SKM-1 treated with dmso at 0.1 percent for 144 hours (cell line): ENCODE measurements around the gene IL4.
"Not testable (repeated sequence)": the region's sequence is repeated elsewhere in the genome, so short reads cannot be mapped to it uniquely, and the experiment has no call there.

Experiments
- DNase-seq: peaks from one replicate; lab custom pipeline; 2025; ENCODE audit not compliant: unreplicated experiment; lab: John Stamatoyannopoulos, UW

IL4 gene

DNA sequence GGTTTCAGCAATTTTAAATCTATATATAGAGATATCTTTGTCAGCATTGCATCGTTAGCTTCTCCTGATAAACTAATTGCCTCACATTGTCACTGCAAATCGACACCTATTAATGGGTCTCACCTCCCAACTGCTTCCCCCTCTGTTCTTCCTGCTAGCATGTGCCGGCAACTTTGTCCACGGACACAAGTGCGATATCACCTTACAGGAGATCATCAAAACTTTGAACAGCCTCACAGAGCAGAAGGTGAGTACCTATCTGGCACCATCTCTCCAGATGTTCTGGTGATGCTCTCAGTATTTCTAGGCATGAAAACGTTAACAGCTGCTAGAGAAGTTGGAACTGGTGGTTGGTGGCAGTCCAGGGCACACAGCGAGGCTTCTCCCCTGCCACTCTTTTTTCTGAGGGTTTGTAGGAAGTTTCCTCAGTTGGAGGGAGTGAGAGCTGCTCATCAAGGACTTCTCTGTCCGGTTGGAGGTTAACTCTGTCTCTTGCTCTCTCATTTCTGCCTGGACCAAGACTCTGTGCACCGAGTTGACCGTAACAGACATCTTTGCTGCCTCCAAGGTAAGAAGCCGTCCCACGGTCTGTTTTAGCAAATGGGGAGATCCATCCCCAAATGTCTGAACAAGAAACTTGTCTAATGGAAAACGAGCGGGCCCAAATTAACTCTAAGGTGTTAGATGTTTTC, at the start of gene IL4:
Gene IL4 (plus strand): TSS at position 51 of the 692 bp plus-strand sequence. CDS start 62 bp downstream, at position 113.
- DNase-seq, result no peak

DNA sequence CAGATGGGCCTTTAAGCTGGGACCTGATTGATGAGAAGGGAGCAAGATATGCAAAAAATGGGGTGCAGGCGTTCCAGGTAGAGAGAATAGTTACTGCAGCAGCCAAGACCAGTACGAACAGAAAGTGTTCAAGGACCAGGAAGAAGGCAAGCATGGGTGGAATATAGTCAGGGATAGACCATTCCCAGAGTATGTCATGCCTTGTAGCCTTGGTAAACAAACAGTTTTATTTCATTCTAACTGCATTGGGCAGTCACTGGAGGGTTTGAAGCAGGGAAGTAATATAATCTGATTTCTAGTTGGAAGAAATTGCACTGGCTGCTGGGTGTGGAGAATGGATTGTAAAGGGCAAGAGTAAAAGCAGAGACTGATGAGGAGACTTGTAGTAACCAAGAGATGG, 46.3 kb upstream of the IL4 start:
- no peak for DNase-seq

DNA sequence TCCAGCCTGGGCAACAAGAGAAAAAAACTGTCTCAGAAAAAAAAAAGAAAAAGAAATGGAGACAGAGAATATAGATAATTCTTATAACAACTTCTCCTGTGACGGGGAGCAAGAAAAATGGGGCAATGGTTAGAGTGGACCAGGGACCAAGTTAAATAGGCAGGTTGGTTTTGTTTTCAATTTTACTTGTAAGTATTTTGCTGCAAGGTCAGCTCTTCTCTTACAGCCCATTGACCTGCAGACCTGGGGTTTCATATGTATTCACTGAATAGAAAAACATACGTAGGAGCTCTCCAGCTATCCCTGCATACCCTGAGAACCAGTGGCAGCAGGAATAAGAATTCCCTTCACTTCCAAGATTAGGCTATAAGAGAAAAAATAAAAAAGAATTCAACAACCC, 45.0 kb upstream of the IL4 start:
- DNase-seq, result no peak

DNA sequence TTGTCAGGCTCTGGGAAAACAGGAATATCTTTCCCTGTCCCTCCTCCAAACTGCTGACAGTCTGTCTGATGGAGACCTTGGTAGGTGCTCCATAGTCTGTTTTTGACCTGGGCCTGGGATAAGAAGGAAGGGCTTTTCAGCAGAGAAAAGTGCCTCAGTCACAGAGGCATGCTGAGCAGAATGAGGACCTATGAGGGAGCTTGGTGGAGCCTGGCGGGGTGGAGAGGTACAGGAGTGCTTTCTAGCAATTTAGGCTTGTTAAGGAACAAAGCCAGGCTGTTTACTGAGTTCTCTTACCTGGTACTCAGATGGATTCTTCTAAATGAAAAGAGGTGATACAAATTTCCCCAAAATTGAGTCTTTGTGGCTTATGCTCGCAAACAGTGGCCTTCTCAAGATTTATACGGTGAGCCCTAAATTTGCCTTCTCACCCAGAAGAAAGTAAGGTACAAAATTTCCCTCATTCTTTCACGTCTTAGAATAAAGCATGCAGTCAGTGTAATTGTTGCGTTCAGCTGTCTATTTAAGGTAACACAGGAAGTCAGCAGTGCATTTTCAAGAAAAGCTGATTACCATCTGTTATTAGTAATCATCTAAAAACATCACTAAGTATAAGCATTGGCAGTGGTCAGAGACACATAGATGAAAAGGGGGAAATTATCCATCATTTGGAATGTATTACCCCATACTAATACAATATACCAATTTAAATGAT, 44.4 kb upstream of the IL4 start:
- no peak for DNase-seq

DNA sequence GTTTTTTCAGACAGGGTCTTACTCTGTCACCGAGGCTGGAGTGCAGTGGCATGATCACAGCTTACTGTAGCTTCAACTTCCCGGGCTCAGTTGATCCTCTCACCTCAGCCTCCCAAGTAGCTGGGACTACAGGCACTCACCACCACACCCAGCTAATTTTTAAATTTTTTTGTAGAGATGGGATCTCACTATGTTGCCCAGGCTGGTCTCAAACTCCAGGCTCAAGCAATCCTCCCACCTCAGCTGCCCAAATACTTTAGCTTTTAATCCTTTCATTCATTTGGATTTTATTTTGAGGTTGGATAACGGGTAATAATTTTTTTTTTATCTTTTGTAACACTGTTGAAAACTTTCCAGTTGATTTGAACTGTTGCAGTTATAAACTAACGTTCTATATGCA, 40.2 kb upstream of the IL4 start:
- DNase-seq, result not testable (repeated sequence)

DNA sequence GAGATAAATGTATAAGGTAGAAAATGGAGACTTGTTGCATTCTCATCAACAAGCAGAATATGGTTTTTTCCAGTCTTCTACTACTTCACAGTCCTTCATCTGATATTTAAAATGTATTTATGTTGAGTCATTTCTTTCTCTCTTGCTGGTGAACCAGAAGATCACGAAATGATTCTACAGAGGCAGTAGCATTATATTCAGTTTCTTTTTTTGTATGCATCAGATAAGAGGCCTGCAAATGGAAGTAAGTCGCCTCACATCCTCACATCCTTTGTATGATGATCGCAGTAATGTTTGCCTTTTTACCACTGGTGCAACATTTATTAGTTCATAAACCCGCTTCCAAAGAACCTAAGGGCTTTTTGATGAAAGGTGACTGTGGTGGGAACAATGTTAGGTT, 37.9 kb upstream of the IL4 start:
- DNase-seq, result no peak

DNA sequence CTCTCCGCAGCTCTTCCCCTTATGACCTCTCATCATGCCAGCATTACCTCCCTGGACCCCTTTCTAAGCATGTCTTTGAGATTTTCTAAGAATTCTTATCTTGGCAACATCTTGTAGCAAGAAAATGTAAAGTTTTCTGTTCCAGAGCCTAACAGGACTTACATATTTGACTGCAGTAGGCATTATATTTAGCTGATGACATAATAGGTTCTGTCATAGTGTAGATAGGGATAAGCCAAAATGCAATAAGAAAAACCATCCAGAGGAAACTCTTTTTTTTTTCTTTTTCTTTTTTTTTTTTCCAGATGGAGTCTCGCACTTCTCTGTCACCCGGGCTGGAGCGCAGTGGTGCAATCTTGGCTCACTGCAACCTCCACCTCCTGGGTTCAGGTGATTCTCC, 36.5 kb upstream of the IL4 start:
- no peak for DNase-seq

DNA sequence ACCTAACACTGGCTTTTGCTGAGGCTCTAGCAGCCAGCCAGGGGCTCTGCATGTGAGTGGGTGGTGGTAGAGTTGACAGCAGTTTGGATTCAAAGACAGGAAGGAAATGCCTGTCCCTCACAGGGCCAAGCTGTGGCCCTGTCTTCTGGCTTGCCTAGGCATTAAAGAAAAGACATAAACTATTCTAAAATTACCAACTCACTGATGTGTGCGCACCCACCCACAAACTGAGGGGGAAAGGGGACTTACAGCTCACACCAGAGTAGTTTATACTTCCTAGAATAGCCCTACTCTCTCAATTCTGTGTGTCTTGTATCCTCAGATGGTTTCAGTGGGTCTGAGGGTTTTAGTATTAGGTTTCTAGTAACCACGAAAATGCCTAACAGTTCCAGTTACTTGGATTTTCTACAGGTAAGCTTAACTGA, 34.1 kb upstream of the IL4 start:
- no peak for DNase-seq

DNA sequence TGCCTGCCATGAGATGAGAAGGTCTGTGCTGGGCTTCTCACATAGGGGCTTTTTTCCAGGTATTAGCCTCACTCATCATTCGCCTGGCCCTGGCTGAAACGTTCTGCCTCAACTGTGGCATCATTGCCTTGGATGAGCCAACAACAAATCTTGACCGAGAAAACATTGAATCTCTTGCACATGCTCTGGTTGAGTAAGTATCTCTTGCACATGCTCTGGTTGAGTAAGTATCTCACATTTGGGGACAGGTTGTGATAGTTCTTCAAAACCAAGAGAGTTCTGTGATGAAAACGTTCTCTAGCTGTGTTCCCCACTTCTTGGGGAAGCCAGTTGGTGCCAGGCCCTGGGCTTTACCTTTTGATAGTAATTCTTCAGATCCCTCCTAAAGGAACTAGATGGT, 33.2 kb upstream of the IL4 start:
- DNase-seq, result no peak

DNA sequence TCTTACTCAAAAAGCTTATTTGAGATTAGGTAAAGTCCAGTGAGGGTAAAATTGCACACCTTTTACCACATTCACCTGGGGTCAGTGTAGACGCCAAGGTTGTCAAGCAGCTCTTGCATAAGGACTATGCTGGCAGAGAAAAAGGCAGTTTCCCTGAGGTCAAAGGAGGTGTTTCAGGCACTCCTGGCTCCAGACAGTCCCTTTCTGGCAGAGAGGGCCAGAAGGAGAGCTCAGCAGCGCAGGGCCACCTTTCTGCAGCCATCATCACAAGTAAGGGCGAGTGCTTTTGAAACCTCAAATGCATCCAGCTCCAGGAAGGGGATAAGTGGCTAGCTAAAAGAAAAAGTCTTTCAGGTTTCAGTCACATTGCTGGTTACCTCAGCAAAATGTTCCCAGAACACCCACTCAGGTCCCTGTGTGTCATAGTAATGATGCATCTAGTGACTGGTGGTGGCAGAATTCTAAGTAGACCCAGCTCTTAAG, 32.5 kb upstream of the IL4 start:
- no peak for DNase-seq

DNA sequence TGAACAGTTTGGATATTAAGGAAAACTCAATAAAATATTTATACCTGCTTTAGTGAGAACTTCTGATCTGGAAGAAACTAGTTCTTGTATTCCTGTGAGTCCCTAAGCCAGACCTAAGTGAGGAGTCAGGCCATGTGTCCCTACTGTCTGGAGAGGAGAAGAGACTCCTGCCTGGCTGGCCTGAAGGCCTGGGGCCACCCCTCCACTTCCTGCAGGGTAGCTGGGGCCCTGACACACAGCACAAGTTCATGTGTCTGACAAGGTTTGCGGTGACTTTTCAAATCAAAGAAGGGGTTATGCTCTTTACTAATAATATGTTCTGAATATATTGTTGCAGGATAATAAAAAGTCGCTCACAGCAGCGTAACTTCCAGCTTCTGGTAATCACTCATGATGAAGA, 31.9 kb upstream of the IL4 start:
- DNase-seq, result no peak

DNA sequence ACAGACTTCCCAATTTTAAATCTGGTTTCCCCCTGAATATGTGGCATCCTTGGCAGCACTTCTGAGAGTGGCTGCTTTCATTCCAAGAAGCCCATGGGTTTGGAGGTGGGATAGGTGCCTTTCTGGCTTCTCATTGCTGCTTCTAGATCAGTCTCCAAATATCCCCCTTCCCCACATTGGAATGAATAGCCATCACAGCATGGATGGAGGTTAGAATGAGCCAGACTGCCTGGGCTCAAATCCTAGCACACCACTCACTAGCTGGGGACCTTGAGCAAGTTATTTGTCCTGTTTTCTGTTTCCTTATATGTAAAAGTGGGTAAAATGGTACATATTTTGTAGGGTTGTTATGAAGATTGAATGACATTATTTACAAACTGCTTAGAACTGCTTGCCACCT, 29.6 kb upstream of the IL4 start:
- no peak for DNase-seq

DNA sequence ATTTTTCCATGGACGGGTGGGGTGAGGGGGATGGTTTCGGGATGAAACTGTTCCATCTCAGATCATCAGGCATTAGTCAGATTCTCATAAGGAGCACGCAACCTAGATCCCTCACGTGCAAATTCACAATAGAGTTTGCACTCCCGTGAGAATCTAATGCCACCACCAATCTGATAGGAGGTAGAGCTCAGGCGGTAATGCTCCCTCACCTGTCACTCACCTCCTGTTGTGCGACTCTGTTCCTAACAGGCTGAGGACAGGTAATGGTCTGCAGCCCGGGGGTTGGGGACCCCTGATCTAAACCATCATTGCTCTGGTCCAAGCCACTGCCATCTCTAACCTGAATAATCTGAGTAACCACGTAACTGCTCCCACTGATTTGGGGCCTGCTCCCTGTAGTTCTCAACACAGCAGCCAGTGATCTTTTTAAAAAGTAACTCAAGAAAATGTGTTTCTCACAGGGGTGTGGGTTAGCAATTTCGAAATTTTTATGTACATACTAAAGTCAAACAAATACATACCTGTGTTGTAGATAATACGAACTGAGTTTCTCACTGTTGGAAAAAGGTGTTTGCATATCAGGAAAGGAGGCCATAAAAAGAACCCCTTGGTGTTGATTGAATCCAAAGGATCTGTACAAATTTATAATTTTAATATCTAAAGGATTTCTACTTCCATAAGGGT, 27.1 kb upstream of the IL4 start:
- DNase-seq, result no peak

DNA sequence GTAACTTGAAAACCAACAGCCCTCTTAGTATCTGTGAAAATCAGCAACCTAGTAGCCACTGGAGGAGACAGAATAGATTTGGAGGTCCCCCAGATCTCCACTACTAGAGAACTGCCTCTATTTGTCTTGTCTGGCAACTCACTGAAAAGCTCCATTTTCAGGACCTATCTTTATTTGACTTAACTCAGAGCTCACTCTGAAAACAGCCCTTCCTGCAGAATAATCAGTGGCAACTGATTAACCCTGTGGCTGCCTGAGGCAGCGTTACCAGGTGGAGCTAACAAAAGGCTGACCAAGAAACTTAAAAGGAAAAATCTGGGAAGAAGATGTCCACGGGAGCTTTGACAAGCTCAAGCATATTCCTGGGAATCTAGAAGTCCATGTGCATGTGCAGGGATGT, 26.3 kb upstream of the IL4 start:
- no peak for DNase-seq

DNA sequence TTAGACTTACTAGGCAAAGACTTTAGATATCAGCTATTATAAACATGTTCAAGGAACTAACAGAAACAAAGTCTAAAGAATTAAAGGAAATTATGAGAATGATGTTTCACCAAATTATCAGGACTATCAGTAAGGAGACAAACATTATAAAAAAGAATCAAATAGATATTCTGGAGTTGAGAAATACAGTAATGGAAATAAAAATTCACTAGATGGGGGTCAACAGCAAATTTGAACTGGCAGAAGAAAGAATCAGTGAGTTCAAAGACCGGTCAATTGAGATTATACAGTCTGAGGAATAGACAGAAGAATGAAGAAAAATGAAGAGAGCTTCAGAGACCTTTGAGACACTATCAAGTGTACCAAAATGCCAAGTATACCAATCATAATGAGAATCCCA, 25.4 kb upstream of the IL4 start:
- no peak for DNase-seq

DNA sequence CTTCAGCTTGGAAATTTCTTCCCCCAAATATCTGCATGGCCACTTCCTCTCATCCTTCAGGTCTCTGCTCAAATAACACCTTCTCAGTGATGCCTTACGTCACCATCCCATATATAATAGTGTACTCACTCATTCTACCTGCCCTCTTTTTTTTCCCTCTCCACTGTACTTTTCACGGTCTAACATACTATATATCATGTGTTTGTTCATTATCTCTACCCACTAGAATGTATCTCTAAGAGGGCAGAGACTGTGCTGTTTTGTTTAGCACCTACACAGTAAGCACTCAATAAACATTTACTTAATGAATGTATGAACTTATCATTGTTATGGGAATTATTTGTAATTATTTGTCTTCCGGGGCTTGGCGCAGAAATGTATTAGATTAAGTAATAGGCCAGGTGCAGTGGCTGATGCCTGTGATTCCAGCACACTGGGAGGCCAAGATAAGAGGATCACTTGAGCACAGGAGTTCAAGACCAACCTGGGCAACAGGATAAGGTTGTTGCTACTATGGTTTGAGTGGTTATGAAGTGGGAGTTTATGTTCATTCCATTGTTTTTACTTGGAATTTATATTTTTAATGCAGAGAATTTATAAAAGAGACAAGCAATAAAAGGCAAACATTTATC, 21.8 kb upstream of the IL4 start:
- no peak for DNase-seq

DNA sequence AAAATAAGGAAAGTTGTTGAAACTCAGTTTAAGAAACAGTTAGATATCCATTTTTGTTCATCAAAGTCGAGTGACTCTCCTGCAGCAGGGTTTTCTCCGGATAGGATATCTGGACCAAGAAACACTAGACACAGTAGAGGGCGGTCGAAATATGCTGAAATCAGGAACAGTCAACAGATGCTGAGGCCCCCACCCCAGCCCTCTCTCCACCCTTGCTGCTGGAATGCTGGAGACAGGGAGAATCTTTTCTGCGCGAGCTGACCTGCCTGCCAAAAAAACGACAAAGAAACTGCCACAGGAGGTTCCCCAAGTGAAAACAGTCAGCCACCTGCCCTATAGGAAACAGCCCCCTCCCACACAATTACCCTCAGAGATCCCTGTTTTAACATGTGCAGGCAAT, 20.1 kb upstream of the IL4 start:
- no peak for DNase-seq

DNA sequence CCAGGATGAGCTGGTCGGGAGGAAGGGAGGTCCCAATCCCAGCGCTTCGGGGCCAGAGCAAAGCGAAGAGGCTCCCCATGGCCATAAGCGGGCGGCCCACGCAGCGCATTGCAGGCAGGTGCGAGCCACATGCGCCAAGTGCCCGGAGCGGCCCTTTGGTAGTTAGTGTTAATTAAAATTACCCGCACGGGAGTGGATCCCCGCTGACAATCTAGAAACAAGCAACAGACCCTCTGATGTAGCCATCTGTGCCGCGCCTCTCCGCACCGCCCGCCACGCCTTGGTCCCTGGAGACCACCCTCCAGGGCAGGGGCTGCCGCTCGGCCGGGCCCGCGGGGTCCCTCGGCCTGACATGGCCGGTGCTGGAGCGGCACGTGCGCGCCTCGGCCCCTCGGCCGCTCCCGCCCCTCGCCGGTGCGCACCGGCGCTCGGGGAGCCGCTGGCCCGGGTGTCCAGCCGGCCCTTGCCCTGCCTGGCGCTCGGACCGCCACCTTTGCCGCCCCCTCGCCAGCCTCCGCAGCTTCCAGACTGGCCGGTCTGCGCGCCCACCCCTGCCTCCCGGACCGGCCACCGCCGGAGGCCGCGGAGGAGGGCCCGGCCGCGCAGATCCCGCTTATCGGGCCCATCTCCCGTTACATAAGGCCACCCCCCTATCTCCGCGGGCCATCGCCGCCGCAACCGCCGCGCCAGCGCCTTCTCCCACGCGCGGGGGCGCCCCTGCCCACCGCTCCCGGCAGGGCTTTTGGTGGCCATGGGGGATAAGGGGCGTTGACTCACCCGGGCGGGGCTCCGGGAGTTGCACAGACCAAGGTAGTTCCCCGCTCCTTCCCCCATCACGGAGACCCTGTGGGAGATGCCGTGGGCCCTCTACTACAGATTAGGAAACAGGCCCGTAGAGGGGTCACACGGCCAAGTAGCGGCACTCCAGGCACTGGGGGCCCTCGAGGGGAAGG, 17.7 kb upstream of the IL4 start:
- DNase-seq, result no peak

DNA sequence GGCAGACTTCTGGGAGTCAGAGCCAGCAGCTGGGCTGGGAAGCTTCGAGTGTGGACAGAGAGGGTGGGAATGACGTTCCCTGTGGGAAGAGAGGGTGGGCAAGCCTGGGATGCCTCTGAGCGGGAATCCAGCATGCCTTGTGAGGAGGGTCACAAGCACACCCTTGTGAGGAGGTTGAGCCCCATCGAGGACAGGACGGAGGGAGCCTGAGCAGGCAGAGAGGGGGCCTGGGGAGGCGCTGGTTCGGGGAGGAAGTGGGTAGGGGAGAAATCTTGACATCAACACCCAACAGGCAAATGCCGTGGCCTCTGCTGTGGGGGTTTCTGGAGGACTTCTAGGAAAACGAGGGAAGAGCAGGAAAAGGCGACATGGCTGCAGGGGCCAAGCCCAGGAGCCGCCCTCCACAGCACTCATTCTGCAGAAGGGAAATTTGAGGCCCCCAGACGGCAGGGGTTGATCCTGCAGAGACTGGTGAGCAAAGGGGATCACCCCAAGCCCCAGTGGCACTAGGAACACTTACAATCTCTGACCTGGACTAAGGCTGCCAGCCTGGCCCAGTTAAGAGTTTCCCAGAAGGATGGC, 16.9 kb upstream of the IL4 start:
- no peak for DNase-seq

DNA sequence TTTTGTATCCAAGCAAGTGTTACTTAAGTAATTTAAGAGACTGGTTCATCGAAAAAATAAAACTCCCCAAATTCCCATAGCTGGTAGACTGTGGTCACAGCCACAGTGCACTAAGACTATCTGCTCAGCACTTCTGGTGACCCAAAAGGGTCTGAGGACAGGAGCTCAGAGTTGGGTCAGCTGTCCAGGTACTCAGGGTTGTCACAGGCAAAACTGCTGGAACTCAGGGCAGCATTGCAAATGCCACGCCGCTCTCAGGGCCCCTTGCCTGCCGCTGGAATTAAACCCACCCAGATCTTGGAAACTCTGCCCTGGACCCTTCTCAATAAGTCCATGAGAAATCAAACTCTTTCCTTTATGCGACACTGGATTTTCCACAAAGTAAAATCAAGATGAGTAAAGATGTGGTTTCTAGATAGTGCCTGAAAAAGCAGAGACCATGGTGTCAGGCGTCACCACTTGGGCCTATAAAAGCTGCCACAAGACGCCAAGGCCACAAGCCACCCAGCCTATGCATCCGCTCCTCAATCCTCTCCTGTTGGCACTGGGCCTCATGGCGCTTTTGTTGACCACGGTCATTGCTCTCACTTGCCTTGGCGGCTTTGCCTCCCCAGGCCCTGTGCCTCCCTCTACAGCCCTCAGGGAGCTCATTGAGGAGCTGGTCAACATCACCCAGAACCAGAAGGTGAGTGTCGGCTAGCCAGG, 16.0 kb upstream of the IL4 start, which contains the start of gene IL13:
Gene IL13 (plus strand): TSS at position 498 of the 705 bp plus-strand sequence. CDS start 14 bp downstream, at position 512.
- no peak for DNase-seq
